ENCODE results near the gene VSIG4.

GRCh38 chrX:66019310-66019652 is 20.6 kb downstream of the VSIG4 start:
- TF ChIP-seq, protein P1, sequence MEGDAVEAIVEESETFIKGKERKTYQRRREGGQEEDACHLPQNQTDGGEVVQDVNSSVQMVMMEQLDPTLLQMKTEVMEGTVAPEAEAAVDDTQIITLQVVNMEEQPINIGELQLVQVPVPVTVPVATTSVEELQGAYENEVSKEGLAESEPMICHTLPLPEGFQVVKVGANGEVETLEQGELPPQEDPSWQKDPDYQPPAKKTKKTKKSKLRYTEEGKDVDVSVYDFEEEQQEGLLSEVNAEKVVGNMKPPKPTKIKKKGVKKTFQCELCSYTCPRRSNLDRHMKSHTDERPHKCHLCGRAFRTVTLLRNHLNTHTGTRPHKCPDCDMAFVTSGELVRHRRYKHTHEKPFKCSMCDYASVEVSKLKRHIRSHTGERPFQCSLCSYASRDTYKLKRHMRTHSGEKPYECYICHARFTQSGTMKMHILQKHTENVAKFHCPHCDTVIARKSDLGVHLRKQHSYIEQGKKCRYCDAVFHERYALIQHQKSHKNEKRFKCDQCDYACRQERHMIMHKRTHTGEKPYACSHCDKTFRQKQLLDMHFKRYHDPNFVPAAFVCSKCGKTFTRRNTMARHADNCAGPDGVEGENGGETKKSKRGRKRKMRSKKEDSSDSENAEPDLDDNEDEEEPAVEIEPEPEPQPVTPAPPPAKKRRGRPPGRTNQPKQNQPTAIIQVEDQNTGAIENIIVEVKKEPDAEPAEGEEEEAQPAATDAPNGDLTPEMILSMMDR (IDR thresholded peaks at IDR 0.05): no peak
- no peak for TF ChIP-seq EZH2 (IDR thresholded peaks at IDR 0.05; ENCODE audit: borderline replicate concordance, insufficient read depth, low read depth, low read length, poor library complexity, severe bottlenecking)
